H1 (cell line): ENCODE measurements around the gene NCAPG2. TPM values are rescaled to one million over a fixed set of nuclear protein-coding genes. Genes with fewer than 3 reads are reported as not detected.

Source experiments
- CTCF ChIA-PET: fragments of 300-600 bp; sonication (Branson Sonifier 250); formaldehyde crosslinking; loops from one replicate; lab custom pipeline; 2021; ENCODE audit not compliant: partially characterized antibody; lab: Charles Lee
- POLR2A ChIA-PET: fragments of 300-600 bp; sonication (Branson Sonifier 250); formaldehyde crosslinking; loops from one replicate; lab custom pipeline; 2021; ENCODE audit warnings: inconsistent platforms; ENCODE audit not compliant: partially characterized antibody; lab: Charles Lee
- DNase-seq, 2 experiments: peaks; one replicate each; pipeline versions ENCODE4 v3.0.0 to v3.0.0-alpha.2; 2010 to 2022; ENCODE audit warnings: low spot score in 2 of 2, low read depth in 1 of 2, mixed read lengths in 1 of 2
- FAIRE-seq: peaks from 2 replicates; lab custom pipeline; 2011; peaks lifted over from hg19 to GRCh38; lab: Jason Lieb, UNC
- H2AFZ ChIP-seq: 2 replicates; pipeline ENCODE4 v1.8.1; 2012; ENCODE audit warnings: low read length, inconsistent platforms
- H2AK5ac ChIP-seq: 2 replicates; pipeline ENCODE4 v1.6.1; 2013; ENCODE audit warnings: low read depth, low read length
- H2BK120ac ChIP-seq: replicated peaks from 2 replicates; pipeline ENCODE3; 2013; ENCODE audit warnings: low read depth, low read length, inconsistent platforms
- H2BK12ac ChIP-seq: 2 replicates; pipeline ENCODE4 v1.6.1; 2013; ENCODE audit warnings: low read depth, low read length
- H2BK15ac ChIP-seq: 2 replicates; pipeline ENCODE4 v1.6.1; 2013; ENCODE audit warnings: low read length
- H2BK20ac ChIP-seq: 2 replicates; pipeline ENCODE4 v1.6.1; 2013; ENCODE audit warnings: low read length
- H2BK5ac ChIP-seq: 2 replicates; pipeline ENCODE4 v1.6.1; 2013; ENCODE audit warnings: low read depth, low read length
- H3K14ac ChIP-seq: 2 replicates; pipeline ENCODE4 v1.6.1; 2013; ENCODE audit warnings: inconsistent platforms; ENCODE audit not compliant: insufficient read length
- H3K18ac ChIP-seq: 2 replicates; pipeline ENCODE4 v1.6.1; 2013; ENCODE audit warnings: low read length; ENCODE audit errors: extremely low read depth
- H3K23ac ChIP-seq: 2 replicates; pipeline ENCODE4 v1.6.1; 2013; ENCODE audit warnings: inconsistent platforms; ENCODE audit not compliant: insufficient read length
- H3K23me2 ChIP-seq: 2 replicates; pipeline ENCODE4 v1.6.1; 2013; ENCODE audit warnings: low read depth, low read length
- H3K27ac ChIP-seq: 2 replicates; pipeline ENCODE4 v1.6.1; 2011; ENCODE audit warnings: low read depth, low read length, inconsistent platforms
- H3K27me3 ChIP-seq, 4 experiments: replicated peaks in 1 of 4; 1 replicate in 1 of 4; 2 replicates in 3 of 4; pipeline versions ENCODE4 v1.6.1 to v1.8.1; 2011 to 2013; ENCODE audit warnings: low read length in 3 of 4, mild to moderate bottlenecking in 3 of 4, inconsistent platforms in 2 of 4, mixed read lengths in 2 of 4, moderate library complexity in 1 of 4; ENCODE audit not compliant: control insufficient read depth in 3 of 4, insufficient read depth in 3 of 4; ENCODE audit errors: extremely low read depth in 1 of 4
- H3K36me3 ChIP-seq, 4 experiments: 2 replicates each; pipeline versions ENCODE4 v1.6.1 to v1.8.1; 2011 to 2013; ENCODE audit warnings: mild to moderate bottlenecking in 4 of 4, low read length in 3 of 4, moderate library complexity in 2 of 4, control low read depth in 1 of 4, inconsistent platforms in 1 of 4; ENCODE audit not compliant: insufficient read depth in 4 of 4, control insufficient read depth in 2 of 4
- H3K4ac ChIP-seq: replicated peaks from 2 replicates; pipeline ENCODE3; 2013; ENCODE audit warnings: low read length, low read depth, mixed read lengths, inconsistent platforms; ENCODE audit not compliant: insufficient read length
- H3K4me1 ChIP-seq, 4 experiments: replicated peaks in 1 of 4; 1 replicate in 1 of 4; 2 replicates in 3 of 4; pipeline versions ENCODE4 v1.6.1 to v1.8.1; 2011 to 2013; ENCODE audit warnings: low read length in 3 of 4, inconsistent platforms in 2 of 4, mixed read lengths in 1 of 4; ENCODE audit not compliant: insufficient read depth in 4 of 4, control insufficient read depth in 3 of 4
- H3K4me2 ChIP-seq, 2 experiments: 2 replicates each; pipeline versions ENCODE4 v1.6.1 to v1.8.1; 2011 to 2013; ENCODE audit warnings: low read depth in 2 of 2, low read length in 2 of 2, control low read depth in 1 of 2, inconsistent platforms in 1 of 2, mild to moderate bottlenecking in 1 of 2; ENCODE audit not compliant: insufficient read depth in 1 of 2
- H3K4me3 ChIP-seq, 4 experiments: fragments of 200-600, 300-600 bp in 1 of 4; sonication (generic), shearing (Covaris generic), sonication (Bioruptor Twin) in 1 of 4; 2 replicates each; pipeline versions ENCODE4 v1.5.1 to v1.8.1; 2011 to 2016; ENCODE audit warnings: low read length in 4 of 4, low read depth in 3 of 4, control low read depth in 2 of 4, inconsistent platforms in 2 of 4, mild to moderate bottlenecking in 2 of 4, mixed read lengths in 1 of 4, moderate library complexity in 1 of 4; ENCODE audit not compliant: insufficient read depth in 2 of 4; ENCODE audit errors: extremely low read depth in 1 of 4
- H3K56ac ChIP-seq: replicated peaks from 2 replicates; pipeline ENCODE3; 2013; ENCODE audit warnings: low read depth, mild to moderate bottlenecking, mixed read lengths, low read length, inconsistent platforms; ENCODE audit not compliant: insufficient read length
- H3K79me1 ChIP-seq: 2 replicates; pipeline ENCODE4 v1.6.1; 2013; ENCODE audit warnings: low read depth, low read length, control low read depth
- H3K79me2 ChIP-seq, 2 experiments: 2 replicates each; pipeline versions ENCODE4 v1.6.1 to v1.8.1; 2012 to 2013; ENCODE audit warnings: low read length in 2 of 2, mild to moderate bottlenecking in 2 of 2, inconsistent platforms in 1 of 2; ENCODE audit not compliant: insufficient read depth in 2 of 2, control insufficient read depth in 1 of 2
- H3K9ac ChIP-seq, 4 experiments: replicated peaks in 1 of 4; 1 replicate in 1 of 4; 2 replicates in 3 of 4; pipeline versions ENCODE4 v1.6.1 to v1.8.1; 2011 to 2013; ENCODE audit warnings: low read depth in 3 of 4, low read length in 3 of 4, control low read depth in 2 of 4, mild to moderate bottlenecking in 2 of 4, moderate library complexity in 2 of 4, inconsistent platforms in 1 of 4; ENCODE audit errors: extremely low read depth in 1 of 4
- H3K9me3 ChIP-seq, 2 experiments: 2 replicates each; pipeline versions ENCODE4 v1.6.1 to v1.8.1; 2012 to 2013; ENCODE audit warnings: mild to moderate bottlenecking in 2 of 2, moderate library complexity in 2 of 2, control low read depth in 1 of 2, inconsistent platforms in 1 of 2, low read depth in 1 of 2, low read length in 1 of 2, mixed read lengths in 1 of 2; ENCODE audit not compliant: insufficient read depth in 2 of 2
- H4K20me1 ChIP-seq, 2 experiments: replicated peaks in 1 of 2; 2 replicates each; pipeline versions ENCODE3 to v1.8.1; 2011 to 2013; ENCODE audit warnings: inconsistent platforms in 2 of 2, low read length in 2 of 2, mild to moderate bottlenecking in 1 of 2; ENCODE audit not compliant: insufficient read depth in 2 of 2, control insufficient read depth in 1 of 2
- H4K5ac ChIP-seq: 2 replicates; pipeline ENCODE4 v1.6.1; 2013; ENCODE audit warnings: low read length, low read depth, mixed read lengths, inconsistent platforms; ENCODE audit not compliant: insufficient read length
- H4K8ac ChIP-seq: 2 replicates; pipeline ENCODE4 v1.8.0; 2013; ENCODE audit warnings: mild to moderate bottlenecking, moderate library complexity, low read length, inconsistent platforms; ENCODE audit not compliant: insufficient read depth; ENCODE audit errors: extremely low read depth
- H4K91ac ChIP-seq: replicated peaks from 2 replicates; pipeline ENCODE3; 2013; ENCODE audit warnings: low read length, mixed read lengths, inconsistent platforms; ENCODE audit not compliant: insufficient read length
- BACH1 ChIP-seq: IDR thresholded peaks from 2 replicates; pipeline ENCODE4 v1.6.1; 2012; ENCODE audit warnings: low read length, improper control_type of control experiment
- BRCA1 ChIP-seq: IDR thresholded peaks from 2 replicates; pipeline ENCODE4 v1.6.1; 2012; ENCODE audit warnings: low read depth, low read length, improper control_type of control experiment
- CHD2 ChIP-seq: IDR thresholded peaks from 2 replicates; pipeline ENCODE4 v1.6.1; 2012; ENCODE audit warnings: low read length, improper control_type of control experiment
- EP300 ChIP-seq, 2 experiments: IDR thresholded peaks; 1 replicate in 1 of 2; 2 replicates in 1 of 2; pipeline ENCODE4 v1.6.1; 2011 to 2012; ENCODE audit warnings: low read depth in 2 of 2, low read length in 2 of 2, mild to moderate bottlenecking in 2 of 2, borderline replicate concordance in 1 of 2, inconsistent platforms in 1 of 2, moderate library complexity in 1 of 2
- NANOG ChIP-seq: IDR thresholded peaks from 2 replicates; pipeline ENCODE4 v1.6.1; 2011; ENCODE audit warnings: low read length, low read depth, mild to moderate bottlenecking, inconsistent platforms; ENCODE audit not compliant: insufficient read depth, poor library complexity, severe bottlenecking
- PHF8 ChIP-seq: fragments of 200-600 bp; sonication (generic); conservative IDR thresholded peaks from 2 replicates; pipeline ENCODE4 v1.7.1; 2012; ENCODE audit warnings: low read depth, mild to moderate bottlenecking, inconsistent platforms, low read length, moderate library complexity
- POLR2A ChIP-seq, 2 experiments: IDR thresholded peaks; 1 replicate in 1 of 2; 2 replicates in 1 of 2; pipeline ENCODE4 v1.6.1; 2011; ENCODE audit warnings: low read depth in 2 of 2, low read length in 2 of 2, mild to moderate bottlenecking in 2 of 2; ENCODE audit errors: control extremely low read depth in 1 of 2
- POU5F1 ChIP-seq: IDR thresholded peaks from 2 replicates; pipeline ENCODE4 v1.6.1; 2011; ENCODE audit warnings: low read depth, mild to moderate bottlenecking, low read length, moderate library complexity
- SAP30 ChIP-seq: fragments of 300-600 bp; sonication (generic); IDR thresholded peaks from 2 replicates; pipeline ENCODE4 v1.7.1; 2012; ENCODE audit warnings: low read length, moderate library complexity, mild to moderate bottlenecking, inconsistent platforms; ENCODE audit not compliant: insufficient read depth, insufficient replicate concordance
- SP1 ChIP-seq: IDR thresholded peaks from 2 replicates; pipeline ENCODE4 v1.6.1; 2011; ENCODE audit warnings: low read depth, low read length
- TAF1 ChIP-seq: IDR thresholded peaks from 2 replicates; pipeline ENCODE4 v1.6.1; 2011; ENCODE audit warnings: mild to moderate bottlenecking, low read depth, low read length
- TAF7 ChIP-seq: optimal IDR thresholded peaks from 2 replicates; pipeline ENCODE3; 2011; ENCODE audit warnings: low read depth, mild to moderate bottlenecking, inconsistent platforms, low read length, moderate library complexity, borderline replicate concordance
- TEAD4 ChIP-seq: IDR thresholded peaks from 2 replicates; pipeline ENCODE4 v1.6.1; 2012; ENCODE audit warnings: low read depth, low read length, inconsistent platforms, mixed read lengths
- ZNF274 ChIP-seq: IDR thresholded peaks from 2 replicates; pipeline ENCODE4 v1.7.0; 2012; ENCODE audit warnings: low read length, borderline replicate concordance; ENCODE audit errors: extremely low read depth
- WGBS, 2 experiments: shearing (Covaris generic) in 1 of 2; methylation state at CpG; one replicate each; pipeline versions ENCODE4 v1.1.6 to v1.1.7; 2013 to 2015; ENCODE audit warnings: low lambda C conversion rate in 2 of 2, mixed read lengths in 2 of 2, inconsistent platforms in 1 of 2, low coverage in 1 of 2, missing lambda C conversion rate in 1 of 2; ENCODE audit not compliant: insufficient replicate concordance in 2 of 2, insufficient coverage in 1 of 2, insufficient read length in 1 of 2; ENCODE audit errors: extremely low coverage in 1 of 2, missing lambda C conversion rate in 1 of 2; 5-methylcytosine and 5-hydroxymethylcytosine counted together
- polyA plus RNA-seq, 7 experiments: library from polyadenylated mRNA; depleted of rRNA in 3 of 7; stranded (reverse) in 5 of 7; unstranded in 2 of 7; fragments of >200 nt in 5 of 7; fragments of 200-250 nt in 2 of 7; gene quantifications; 1 replicate in 5 of 7; 2 replicates in 1 of 7; 4 replicates in 1 of 7; pipeline versions ENCODE4 v1.2.1 to v1.2.3, GENCODE V29; 2011 to 2013; ENCODE audit warnings: missing spikeins in 2 of 7, mixed read lengths in 2 of 7
- total RNA-seq: library from RNA; stranded (reverse); fragmentation: NEBNext Ultra II Directional; extraction: Animal tissue kit (Norgen Biotek cat#: 25700); gene quantifications from 2 replicates; pipeline ENCODE4 v1.2.1, GENCODE V29; 2021
- TF ChIP-seq, protein P1 (sequence below): IDR thresholded peaks from 2 replicates; pipeline ENCODE4 v1.6.1; 2012; ENCODE audit warnings: inconsistent platforms

NCAPG2 gene
- total and polyA plus RNA-seq, 2 of the 8 experiments (the other 6 are each of a cell fraction or from before 2014, with no cell fraction given), result 49.9 to 119 TPM

DNA sequence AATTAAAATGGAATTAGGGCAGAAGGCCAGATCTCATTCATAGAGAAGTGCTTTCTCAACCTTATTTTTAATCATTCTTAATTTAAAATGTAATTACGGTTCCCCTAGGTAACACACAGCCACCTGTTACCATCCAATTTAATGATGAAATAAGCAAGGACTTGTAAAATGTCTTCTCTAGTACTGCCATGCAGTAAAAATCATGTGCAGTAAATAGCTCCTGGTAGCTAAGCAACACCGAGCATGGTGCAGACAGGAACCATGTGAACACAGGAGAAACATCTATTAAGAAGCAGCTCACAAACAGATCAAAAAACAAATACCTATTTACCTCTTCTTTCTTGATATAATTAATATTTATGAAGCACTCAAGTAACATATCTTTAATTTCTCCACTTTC is 15.1 kb downstream of the NCAPG2 start:
- no peaks in the 10 kb centered on the region for H3K27me3 ChIP-seq
- no peak overlapping the region for H4K8ac ChIP-seq
- H3K79me2 ChIP-seq, result peaks cover 0 to 18% of the 10 kb centered on the region in 2 experiments; a peak in 2 of 4 replicates
- no peak overlapping the region for H3K18ac ChIP-seq
- 94% methylated on average over 2 of the region's 2 CpGs; no CpG with 5 or more reads in 1 of the 2 experiments for whole genome bisulfite sequencing, 2 experiments
- no peak overlapping the region for H3K27ac ChIP-seq
- no peak overlapping the region for H2BK15ac ChIP-seq
- ChIA-PET CTCF (interaction anchor here (0.9 to 1.2 kb wide), 2 partner anchors 11 to 82 kb away, joined by 3 read pairs; no protein-coding TSS in a partner anchor), POLR2A (interaction anchor here (1.0 to 1.8 kb wide), 5 partner anchors 8 to 29 kb away, joined by 3 to 6 read pairs (median 4); no protein-coding TSS in a partner anchor)
- H2BK5ac ChIP-seq, result no peak overlapping the region
- H2AK5ac ChIP-seq, result no peak overlapping the region
- no peak overlapping the region for H3K14ac ChIP-seq
- H4K20me1 ChIP-seq, result peaks cover 3 to 11% of the 10 kb centered on the region in 2 experiments
- H2BK120ac ChIP-seq, result no peak overlapping the region
- no peak for FAIRE-seq
- peaks cover 22 to 91% (median 62%) of the 10 kb centered on the region in 4 experiments for H3K36me3 ChIP-seq
- no peak overlapping the region for H3K23ac ChIP-seq
- peaks cover 5% of the 10 kb centered on the region; the same call in 1 of the 2 replicates for H3K79me1 ChIP-seq
- DNase-seq, result no peak
- H3K23me2 ChIP-seq, result no peaks in the 10 kb centered on the region
- H3K4me3 ChIP-seq, result no peak overlapping the region
- no peak overlapping the region for H3K4ac ChIP-seq
- H3K9ac ChIP-seq, result no peak overlapping the region
- H4K5ac ChIP-seq, result no peak overlapping the region
- H3K4me1 ChIP-seq, result no peaks in the 10 kb centered on the region
- H3K9me3 ChIP-seq, result no peaks in the 10 kb centered on the region
- no peak overlapping the region for H2AFZ ChIP-seq
- no peak overlapping the region for H2BK20ac ChIP-seq
- no peak overlapping the region for H3K56ac ChIP-seq
- H2BK12ac ChIP-seq, result no peak overlapping the region
- H4K91ac ChIP-seq, result no peak overlapping the region
- H3K4me2 ChIP-seq, result no peak overlapping the region
- TF ChIP-seq, protein P1, sequence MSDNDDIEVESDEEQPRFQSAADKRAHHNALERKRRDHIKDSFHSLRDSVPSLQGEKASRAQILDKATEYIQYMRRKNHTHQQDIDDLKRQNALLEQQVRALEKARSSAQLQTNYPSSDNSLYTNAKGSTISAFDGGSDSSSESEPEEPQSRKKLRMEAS, result no peak
- TF ChIP-seq TAF1, result no peak
- TF ChIP-seq TAF7, result no peak
- TF ChIP-seq SAP30, result no peak
- TF ChIP-seq POLR2A (IDR thresholded peaks at IDR 0.05; ENCODE audit: control extremely low read depth in 1 of 2, low read depth in 2 of 2, low read length in 2 of 2), result no peak
- TF ChIP-seq PHF8, result no peak
- no peak for TF ChIP-seq CHD2
- TF ChIP-seq NANOG, result no peak
- TF ChIP-seq EP300 (IDR thresholded peaks at IDR 0.05; ENCODE audit: borderline replicate concordance in 1 of 2, low read depth in 2 of 2, low read length in 2 of 2), result no peak
- no peak for TF ChIP-seq ZNF274
- no peak for TF ChIP-seq BRCA1
- TF ChIP-seq SP1, result no peak
- no peak for TF ChIP-seq POU5F1
- TF ChIP-seq TEAD4, result no peak
- no peak for TF ChIP-seq BACH1
